ENCODE results near the gene PFDN1. TPM values are rescaled to one million over a fixed set of nuclear protein-coding genes. Genes with fewer than 3 reads are reported as not detected.

PFDN1 gene
- total RNA-seq, 6 experiments from 2014 or later = 9.8 to 30.8 (median 14.7) TPM

GRCh38 chr5:140267559-140268018 is 35.3 kb downstream of the PFDN1 start:
- intact Hi-C loops (cut with DNase I) = no loop called here
- Histone ChIP-seq H3K4me3 (no peak overlapping the region), H3K4me1 (peaks cover 0 to 12% (median 5%) of the 10 kb centered on the region in 4 donors), H3K36me3 (no peaks in the 10 kb centered on the region), H3K9me3 (no peaks in the 10 kb centered on the region), H3K27ac (no peak overlapping the region), H3K27me3 (no peaks in the 10 kb centered on the region)
- 46% methylated on average over 9 of the region's 9 CpGs for WGBS (ENCODE audit: insufficient coverage, low coverage, low lambda C conversion rate, missing lambda C conversion rate)
- TF ChIP-seq CTCF (IDR thresholded peaks at IDR 0.05) (no peak), POLR2A (IDR thresholded peaks at IDR 0.05) (no peak)
- DNase-seq = no peak
- ATAC-seq = peak in 3 of 4 donors; percentile 12 to 50 (median 30)

- no peak for ATAC-seq
- WGBS (ENCODE audit: insufficient coverage, low coverage, low lambda C conversion rate, missing lambda C conversion rate) = 91% methylated on average over 1 of the region's 3 CpGs
- intact Hi-C loops (cut with DNase I) = no loop called here
These were observed 35.7 kb downstream of the PFDN1 start for GRCh38 chr5:140267201-140267540.

GRCh38 chr5:140266471-140267200 is 36.3 kb downstream of the PFDN1 start:
- H3K4me3 ChIP-seq = no peak overlapping the region
- H3K36me3 ChIP-seq = no peaks in the 10 kb centered on the region
- H3K4me1 ChIP-seq = peaks cover 0 to 19% (median 8%) of the 10 kb centered on the region in 4 donors
- no peaks in the 10 kb centered on the region for H3K9me3 ChIP-seq
- H3K27ac ChIP-seq = no peak overlapping the region
- no peaks in the 10 kb centered on the region for H3K27me3 ChIP-seq
- intact Hi-C loops (cut with DNase I) = no loop called here
- DNase-seq = no peak
- TF ChIP-seq POLR2A (IDR thresholded peaks at IDR 0.05) (no peak), CTCF (IDR thresholded peaks at IDR 0.05) (no peak)
- ATAC-seq = peak in 1 of 4 donors; percentile 38
- WGBS (ENCODE audit: insufficient coverage, low coverage, low lambda C conversion rate, missing lambda C conversion rate) = 70% methylated on average over 4 of the region's 6 CpGs

More at GRCh38 chr5:140267201-140267540, 35.7 kb downstream of the PFDN1 start:
- no peaks in the 10 kb centered on the region for H3K9me3 ChIP-seq
- peaks cover 0 to 13% (median 5%) of the 10 kb centered on the region in 4 donors for H3K4me1 ChIP-seq
- no peak for TF ChIP-seq CTCF (IDR thresholded peaks at IDR 0.05)
- TF ChIP-seq POLR2A (IDR thresholded peaks at IDR 0.05) = no peak
- H3K27ac ChIP-seq = no peak overlapping the region
- DNase-seq = no peak
- no peak overlapping the region for H3K4me3 ChIP-seq
- no peaks in the 10 kb centered on the region for H3K27me3 ChIP-seq
- no peaks in the 10 kb centered on the region for H3K36me3 ChIP-seq

GRCh38 chr5:140265845-140266244 is 37.1 kb downstream of the PFDN1 start:
- no peak for TF ChIP-seq POLR2A (IDR thresholded peaks at IDR 0.05)
- TF ChIP-seq CTCF (IDR thresholded peaks at IDR 0.05) = no peak
- DNase-seq = no peak
- Histone ChIP-seq H3K27me3 (no peaks in the 10 kb centered on the region), H3K27ac (no peak overlapping the region), H3K9me3 (no peaks in the 10 kb centered on the region), H3K4me1 (peaks cover 0 to 27% (median 9%) of the 10 kb centered on the region in 4 donors), H3K36me3 (no peaks in the 10 kb centered on the region), H3K4me3 (no peak overlapping the region)
- WGBS (ENCODE audit: insufficient coverage, low coverage, low lambda C conversion rate, missing lambda C conversion rate) = 100% methylated on average over 1 of the region's 1 CpG
- intact Hi-C loops (cut with DNase I) = no loop called here
- no peak for ATAC-seq
